HG03575 (cell line): ENCODE data around the gene TEX48.

Source experiments
- ATAC-seq: cut with Tn5 transposase; IDR thresholded peaks from one replicate; pipeline ENCODE4 v1.9.1; 2021; ENCODE audit not compliant: unreplicated experiment, insufficient number of reproducible peaks, low FRiP score; ENCODE audit errors: extremely low read depth

TEX48 gene

DNA sequence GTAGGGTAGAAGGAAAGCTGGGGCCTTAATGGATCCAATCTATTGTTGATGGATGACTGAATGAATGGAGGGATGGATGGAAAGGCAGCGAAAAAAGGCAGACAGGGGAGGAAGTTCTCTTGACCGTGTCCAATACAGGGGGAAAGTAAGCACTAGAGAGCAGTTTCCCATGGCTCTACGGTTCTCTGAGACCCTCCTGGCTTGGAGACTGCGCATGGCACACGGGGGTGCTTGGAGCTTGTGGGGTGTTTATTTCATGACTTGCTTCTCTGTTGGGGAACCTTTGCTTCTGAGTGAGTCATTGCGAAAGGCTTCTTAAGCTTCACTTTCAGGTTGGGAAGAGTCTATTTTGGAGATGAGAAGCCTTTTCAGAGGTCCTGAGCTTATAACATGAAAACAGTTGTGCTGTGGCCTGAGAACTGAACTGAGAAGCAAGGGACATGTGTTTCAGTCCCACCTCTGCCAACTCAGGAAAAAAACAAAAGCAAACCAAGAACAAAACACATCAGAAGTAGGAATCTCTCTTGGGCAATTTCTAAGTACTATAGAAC lies 12.8 kb upstream of the TEX48 start:
- ATAC-seq: peak; percentile 23

DNA sequence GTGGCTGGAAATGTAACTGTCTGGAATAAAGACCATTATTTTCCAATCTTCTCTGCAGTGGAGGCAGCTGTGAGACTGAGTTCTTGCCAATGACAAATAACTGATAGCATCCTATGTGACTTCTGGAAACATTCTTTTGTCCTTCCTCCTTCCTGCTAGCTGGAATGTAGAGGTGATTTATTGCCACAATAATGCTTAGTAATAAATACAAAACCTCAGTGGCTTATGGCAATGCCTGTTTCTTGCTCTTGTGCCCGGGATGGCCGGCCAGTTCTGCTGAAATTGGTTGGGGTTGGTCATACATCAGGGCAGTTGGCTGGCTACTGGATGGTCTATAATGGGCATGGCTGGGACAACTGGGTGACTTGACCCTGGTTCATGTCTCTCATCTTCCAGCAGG lies 12.2 kb upstream of the TEX48 start:
- no peak for ATAC-seq

DNA sequence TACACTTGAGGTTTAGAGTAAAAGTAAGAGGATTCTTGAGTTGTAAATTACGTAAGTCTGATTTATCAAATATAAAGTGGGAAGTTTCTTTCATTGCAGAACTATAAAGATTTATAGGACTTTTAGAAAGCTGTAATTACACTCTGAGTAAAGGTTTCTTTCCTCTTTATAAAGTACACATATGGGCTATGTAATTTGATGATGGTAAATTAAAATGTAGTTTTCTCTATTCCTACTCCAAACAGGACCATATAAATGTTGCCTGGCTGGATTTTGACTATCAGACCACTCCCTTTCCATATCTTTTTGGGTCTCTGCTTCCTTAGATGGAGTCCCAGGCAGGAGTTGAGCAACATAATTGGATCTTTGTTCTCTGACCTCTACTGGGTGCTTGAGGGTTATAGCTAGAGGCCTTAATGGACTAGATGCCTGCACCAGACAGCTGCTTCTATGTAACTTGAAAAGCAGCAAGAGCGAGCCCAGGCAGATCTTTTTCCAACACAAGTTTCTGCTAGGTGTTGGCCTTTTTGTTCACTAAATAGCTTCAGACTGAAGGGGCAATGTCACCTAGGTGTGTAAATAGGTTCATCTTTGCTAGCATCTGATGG lies 11.4 kb upstream of the TEX48 start:
- no peak for ATAC-seq

DNA sequence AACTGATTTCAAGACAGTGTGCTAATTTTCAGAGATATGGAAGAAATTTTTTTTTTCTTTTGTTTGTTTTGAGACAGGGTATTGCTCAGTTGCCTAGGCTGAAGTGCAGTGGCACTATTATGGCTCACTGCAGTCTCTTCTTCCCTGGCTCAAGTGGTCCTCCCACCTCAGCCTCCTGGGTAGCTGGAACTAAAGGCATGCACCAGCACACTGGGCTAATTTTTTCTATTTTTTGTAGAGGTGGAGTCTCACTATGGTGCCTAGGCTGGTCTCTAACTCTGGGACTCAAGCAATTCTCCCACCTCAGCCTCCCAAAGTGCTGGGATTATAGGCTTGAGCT lies 9.9 kb upstream of the TEX48 start:
- ATAC-seq: no peak

DNA sequence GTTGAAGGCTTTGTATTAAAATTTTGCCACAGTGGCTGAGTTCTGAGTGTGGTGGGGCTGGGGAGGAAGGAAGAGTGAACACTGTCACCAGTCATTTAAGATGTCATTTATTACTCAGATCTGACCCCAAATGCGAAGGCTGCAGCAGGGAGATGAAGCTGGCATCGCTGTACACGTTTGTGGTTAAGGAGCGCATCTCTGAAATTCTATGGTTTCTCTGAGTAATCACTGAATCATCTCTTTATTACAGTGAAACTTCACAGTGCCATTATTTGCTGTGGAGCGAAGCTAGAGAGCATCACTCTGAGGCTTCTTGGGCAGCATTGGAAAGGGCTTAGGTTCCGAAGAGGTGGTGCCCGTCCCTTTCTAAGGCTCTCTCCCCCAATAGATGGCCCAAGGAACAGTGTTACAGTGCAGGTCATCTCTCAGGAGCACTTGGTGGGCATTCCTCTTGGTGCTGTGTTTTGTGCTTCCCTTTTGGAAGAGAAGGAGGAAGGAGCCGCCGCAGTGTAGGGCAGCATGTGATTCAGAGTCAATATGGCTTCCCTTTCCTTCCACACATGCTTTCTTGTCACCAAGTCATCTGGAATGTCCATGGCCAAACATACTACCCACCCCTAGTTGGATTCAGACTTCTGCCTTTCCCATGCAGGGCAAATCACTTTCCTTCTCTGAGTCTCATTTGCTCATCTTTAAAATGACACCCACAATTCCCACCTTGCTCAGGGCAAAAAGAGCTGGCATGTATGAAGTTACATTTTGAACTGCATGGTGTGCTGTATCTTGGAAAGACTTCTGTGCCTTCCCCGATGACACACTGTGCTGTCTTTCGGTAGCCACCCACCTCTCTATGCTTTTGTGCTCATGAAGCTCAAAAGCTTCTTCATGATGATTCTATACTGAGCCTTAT lies 9.3 kb upstream of the TEX48 start:
- peak; percentile 42 for ATAC-seq

DNA sequence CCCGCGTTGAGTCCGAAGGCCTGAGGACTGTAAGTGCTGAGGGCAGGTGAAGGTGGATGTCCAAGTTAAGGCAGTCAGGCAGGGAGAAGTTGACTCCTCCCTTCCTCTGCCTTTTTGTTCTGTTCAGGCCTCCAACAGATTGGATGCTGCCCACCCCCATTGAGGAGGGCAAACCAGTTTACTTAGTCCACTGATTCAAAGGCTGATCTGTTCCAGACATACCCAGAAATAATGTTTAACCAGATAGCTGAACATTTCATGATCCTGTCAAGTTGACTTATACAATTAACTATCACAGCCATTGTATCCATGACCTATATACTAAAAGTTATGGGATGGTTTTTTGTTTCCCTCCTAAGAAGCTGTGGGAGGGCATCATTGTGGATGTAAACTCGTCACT lies 8.3 kb upstream of the TEX48 start:
- no peak for ATAC-seq

DNA sequence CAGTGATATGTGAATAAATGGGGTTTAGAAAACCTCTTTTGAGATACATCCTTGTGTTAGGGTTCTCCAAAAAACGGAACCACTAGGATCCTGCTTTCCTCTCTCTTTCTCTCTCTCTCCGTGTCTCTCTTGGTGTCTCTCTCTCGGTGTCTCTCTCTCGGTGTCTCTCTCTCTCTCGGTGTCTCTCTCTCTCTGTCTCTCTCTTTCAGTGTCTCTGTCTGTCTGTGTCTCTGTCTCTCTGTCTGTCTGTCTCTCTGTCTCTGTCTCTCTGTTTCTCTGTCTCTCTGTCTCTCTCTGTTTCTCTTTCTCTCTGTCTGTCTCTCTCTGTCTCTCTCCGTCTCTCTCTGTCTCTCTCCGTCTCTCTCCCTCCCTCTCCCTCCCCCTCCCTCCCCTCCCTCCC lies 7.8 kb upstream of the TEX48 start:
- no peak for ATAC-seq

DNA sequence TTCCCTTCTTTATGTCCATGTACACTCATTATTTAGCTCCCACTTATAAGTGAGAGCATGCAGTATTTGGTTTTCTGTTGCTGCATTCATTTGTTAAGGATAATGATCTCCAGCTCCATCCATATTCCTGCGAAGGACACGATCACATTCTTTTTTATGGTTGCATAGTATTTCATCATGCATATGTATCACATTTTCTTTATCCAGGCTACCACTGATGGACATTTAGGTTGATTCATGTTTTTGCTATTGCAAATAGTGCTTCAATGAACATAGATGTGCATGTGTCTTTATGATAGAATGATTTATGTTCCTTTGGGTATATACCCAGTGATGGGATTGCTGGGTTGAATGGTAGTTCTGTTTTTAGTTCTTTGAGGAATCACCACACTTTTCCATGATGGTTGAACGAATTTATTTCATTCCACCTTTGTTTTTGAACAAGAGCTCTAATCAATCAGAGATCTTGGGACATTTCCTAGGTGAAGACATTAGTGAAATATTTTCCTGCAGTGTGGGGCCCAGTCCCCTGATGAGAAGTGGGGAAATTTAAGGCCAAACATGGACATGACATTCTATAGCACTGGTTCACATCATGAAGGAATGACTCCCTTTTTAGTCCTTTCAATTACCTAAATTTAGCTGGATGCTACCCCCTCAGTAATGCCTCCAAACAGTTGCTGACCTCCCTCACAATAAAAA lies 7.1 kb upstream of the TEX48 start:
- no peak for ATAC-seq

DNA sequence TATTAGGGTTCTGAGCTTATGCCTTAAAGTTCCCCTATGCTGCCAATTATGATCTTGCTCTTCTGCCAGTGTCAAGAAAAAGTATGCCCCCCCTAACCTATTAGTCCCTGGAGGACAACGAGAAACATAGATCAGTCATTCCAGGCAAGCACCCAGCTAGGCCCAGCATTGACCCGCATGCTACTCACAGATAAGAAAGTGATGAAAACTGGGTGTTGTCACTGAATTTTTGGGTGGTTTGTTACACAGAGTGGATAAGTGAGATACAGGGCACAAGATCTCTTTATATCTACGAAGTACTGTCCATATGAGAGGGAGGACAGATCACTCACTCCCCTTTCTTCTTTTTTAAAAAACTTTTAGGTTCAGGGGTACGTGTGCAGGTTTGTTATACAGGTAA lies 6.4 kb upstream of the TEX48 start:
- no peak for ATAC-seq

DNA sequence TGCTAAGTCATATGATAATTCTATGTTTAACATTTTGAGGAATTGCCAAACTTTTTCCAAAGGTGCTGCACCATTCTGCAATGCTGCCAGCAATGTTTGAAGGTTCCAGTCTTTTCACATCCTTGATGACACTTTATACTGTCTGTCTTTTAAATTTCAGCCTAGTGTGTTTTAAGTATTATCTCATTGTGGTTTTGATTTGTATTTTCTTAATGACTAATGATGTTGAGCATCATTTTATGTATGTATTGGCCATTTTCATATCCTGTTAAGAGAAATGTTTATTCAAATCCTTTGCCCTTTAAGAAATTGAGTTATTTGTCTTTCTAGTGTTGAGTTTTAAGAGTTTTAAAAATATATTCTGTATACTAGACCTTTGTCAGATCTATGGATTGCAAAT lies 5.0 kb upstream of the TEX48 start:
- no peak for ATAC-seq

DNA sequence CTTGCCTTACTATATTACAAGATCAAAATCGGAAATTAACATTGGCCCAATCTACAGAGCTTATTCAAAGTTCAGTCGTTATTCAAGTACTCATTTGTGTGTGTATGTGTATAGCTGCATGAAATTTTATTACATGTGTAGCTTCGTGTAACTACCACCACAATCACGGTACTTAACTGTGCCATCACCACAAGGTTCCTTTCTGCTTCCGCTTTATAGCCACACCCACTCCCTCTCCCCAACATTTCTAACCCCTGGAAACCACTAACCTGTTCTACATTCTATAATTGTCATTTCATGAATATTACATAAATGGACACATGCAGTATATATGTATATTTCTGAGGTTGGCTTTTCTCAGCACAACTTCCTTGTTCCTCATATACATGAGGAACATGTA lies 4.0 kb upstream of the TEX48 start:
- no peak for ATAC-seq

DNA sequence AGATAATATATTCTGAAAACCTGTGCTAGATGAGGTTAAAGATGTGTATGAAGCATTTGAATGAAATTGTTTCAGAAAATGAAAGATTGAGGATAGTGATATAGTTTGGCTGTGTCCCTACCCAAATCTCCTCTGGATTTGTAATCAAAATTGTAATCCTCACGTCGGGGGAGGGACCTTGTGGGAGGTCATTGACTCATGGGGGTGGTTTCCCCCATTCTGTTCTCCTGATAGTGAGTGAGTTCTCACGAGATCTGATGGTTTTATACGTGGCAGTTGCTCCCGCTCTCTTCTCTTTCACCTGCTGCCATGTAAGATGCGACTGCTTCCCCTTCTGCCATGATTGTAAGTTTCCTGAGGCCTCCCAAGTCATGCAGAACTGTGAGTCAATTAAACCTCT lies 2.0 kb upstream of the TEX48 start:
- ATAC-seq: no peak

DNA sequence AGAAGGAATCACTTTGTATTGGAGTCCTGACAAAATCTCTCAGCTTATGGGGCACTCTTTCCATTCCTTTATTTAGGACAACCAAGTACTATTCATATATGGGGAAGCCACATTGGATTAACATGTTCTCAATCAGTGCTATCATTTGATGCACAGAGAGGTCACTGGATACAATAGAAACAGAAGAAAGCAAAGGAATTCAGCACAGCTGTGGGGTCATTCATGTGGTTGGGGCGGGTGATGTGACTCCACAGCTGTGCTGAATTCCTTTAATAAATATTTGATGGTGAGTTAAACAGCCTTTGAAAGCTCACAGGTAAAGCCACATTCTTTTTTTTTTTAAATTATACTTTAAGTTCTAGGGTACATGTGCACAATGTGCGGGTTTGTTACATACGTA lies 854 bp upstream of the TEX48 start:
- ATAC-seq: no peak

DNA sequence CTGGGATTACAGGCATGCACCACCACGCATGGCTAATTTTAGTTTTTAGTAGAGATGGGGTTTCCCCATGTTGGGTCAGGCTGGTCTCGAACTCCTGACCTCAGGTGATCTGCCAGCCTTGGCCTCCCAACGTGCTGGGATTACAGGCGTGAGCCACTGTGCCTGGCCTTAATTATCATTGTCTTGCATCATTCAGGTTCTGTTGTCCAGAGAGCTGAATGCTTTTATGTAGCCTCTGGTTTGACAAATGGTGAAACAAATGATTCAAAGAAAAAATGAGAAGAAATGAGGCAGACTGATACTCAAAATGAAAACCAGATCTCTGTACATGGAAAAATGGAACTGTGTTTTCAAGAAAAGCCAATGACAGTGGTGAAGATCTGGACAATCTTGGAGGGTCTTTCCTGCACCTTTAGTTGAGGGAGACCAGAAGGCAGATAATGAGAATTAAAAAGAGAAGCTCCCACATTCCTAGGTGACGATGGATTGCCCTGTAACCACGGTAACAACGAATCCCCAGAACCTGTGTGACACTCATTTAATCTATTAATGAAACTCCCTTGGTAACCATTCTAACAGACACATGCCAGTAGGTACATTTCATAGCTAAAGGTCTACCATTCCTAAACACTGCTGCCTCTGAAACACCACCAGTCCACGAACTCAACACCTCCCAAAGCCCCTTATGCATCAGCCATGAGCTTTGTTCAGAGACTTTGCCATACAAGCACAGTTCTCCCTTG lies 1.6 kb downstream of the TEX48 start:
- no peak for ATAC-seq

DNA sequence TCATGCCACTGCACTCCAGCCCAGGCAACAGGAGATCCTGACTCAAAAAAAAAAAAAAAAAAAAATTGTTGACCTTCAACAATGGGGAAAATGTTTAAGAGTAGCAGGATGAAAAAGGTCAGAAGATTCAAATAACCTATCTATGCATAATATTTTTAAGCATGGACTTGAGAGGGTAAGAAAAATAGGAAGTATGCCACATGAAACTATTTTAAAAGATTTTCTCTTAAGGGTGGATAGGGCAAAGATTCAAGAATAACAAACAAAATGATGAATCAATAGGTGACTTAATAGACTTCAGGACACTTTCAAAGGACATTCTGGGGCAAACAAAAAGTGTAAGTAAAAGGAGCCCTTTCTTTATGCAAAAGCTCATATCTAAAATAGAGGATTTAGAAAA lies 3.2 kb downstream of the TEX48 start:
- ATAC-seq: no peak

DNA sequence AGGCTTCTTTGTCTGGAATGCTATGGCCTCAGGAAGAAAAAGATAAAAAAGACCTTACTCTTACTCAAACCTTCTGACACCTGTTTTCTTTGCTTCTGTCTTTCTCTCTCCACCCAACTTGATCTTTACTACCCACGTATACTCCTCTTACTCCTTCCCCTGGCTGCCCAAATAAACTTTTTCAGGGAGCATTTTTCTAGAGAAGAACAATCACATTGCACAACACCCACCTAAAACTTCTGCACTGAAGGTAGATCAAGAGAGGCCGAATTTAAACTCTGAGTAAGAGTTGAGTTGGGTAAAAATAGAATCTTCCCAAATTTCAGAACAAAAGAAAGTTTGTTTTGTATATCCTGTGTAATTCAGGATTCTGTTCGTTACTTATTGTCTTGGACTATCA lies 3.9 kb downstream of the TEX48 start:
- ATAC-seq: no peak

DNA sequence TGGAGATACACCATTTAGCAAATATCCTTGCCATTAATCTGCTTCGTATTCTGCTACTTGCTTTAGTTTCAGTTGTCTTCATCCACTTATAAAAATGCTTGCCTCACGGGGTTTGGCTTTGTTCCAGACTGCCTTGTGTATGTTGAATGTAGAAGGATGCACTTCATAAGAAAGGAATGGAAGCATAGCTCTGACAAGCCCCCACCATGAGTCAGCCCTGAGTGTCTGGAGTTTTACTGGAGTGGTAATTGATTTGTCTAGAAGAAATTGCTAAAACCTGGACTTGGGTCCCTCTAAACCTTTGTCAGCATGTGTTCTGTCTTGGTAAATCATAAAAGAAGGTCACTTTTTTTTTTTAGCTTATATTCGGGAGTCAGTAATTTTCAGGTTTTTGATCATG lies 4.6 kb downstream of the TEX48 start:
- no peak for ATAC-seq

DNA sequence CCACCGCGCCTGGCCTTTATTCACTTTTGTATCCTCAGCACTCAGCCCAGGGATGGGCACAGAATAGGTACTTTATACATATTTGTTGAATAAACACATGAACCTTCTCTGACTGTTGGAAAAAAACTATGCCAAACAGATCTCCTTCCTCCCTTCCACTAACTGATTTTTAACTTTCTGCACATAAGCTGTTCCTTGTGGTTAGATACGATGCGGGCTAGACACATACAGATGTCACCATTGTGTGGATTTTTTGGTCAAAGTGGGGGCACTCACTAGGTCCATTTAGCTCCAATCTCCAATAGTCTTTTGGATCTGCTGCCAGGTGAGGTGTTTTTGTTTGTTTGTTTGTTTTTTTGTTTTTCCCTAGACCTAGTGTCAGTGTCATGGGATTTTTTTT lies 5.1 kb downstream of the TEX48 start:
- no peak for ATAC-seq

DNA sequence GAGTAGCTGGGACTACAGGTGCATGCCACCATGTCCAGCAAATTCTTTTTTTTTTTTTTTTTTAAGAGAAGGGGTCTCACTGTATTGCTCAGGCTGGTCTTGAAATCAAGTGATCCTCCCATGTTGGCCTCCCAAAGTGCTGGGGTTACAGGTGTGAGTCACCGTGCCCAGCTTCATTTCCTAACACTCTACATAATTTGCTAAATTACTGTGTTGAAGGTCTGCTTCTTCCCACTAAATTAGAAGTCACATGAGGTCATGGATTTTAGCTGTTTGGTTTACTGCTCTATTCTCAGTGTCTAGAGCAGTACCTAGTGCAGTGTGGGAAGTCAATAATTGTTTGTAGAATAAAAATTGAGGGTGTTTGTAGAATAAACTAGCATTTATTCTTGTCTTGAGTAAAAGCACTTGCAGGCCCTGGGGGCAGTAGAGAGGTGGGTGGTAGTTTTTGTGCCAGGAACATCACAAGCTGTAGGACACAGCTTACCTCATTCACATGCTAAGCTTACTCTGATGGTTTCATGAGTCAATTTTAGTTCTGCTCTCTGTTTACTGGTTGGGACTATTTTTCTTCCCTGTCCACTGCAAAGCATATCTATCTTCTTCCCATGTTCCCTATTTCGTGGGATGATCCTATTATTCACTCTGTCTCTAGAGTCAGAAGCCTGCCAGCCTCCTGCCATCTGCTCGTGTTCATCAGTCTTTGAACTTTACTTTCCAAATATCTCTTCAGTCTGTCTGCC lies 7.0 kb downstream of the TEX48 start:
- no peak for ATAC-seq
